Omental fat pad (tissue), 4 donors: ENCODE data around the gene PCDHGA10. TPM values are rescaled to one million over a fixed set of nuclear protein-coding genes. Genes with fewer than 3 reads are reported as not detected.

ENCODE experiments used
- ATAC-seq: fragments of 150-250 bp; one replicate; pipeline ENCODE4 v1.9.1; 2016; ENCODE audit warnings: mild to moderate bottlenecking, moderate library complexity; ENCODE audit not compliant: low FRiP score
- DNase-seq: peaks from one replicate; pipeline ENCODE4 v3.0.0-alpha.2; 2019; ENCODE audit warnings: low spot score
- CTCF ChIP-seq, 3 donors: fragments of 450-650 bp; IDR thresholded peaks; one replicate each; pipeline ENCODE4 v1.5.1; 2016 to 2017; ENCODE audit warnings: antibody characterized with exemption in 3 of 3, mild to moderate bottlenecking in 3 of 3, moderate library complexity in 2 of 3
- total RNA-seq, 4 donors: library from RNA; depleted of rRNA; stranded (reverse); fragments of >200 nt; gene quantifications; one replicate each; pipeline ENCODE4 v1.1.0, GENCODE V29; 2016

Gene PCDHGA10
- total RNA-seq, 4 donors from 2014 or later: 5.5 to 14.0 (median 6.8) TPM

GRCh38 chr5:141437221-141437620 lies 24.4 kb downstream of the PCDHGA10 start:
- no peak for DNase-seq
- no peak for TF ChIP-seq CTCF (IDR thresholded peaks at IDR 0.05)

GRCh38 chr5:141439411-141440141 lies 26.8 kb downstream of the PCDHGA10 start:
- DNase-seq (no peak), ATAC-seq (no peak)
- no peak for TF ChIP-seq CTCF (IDR thresholded peaks at IDR 0.05)

More at GRCh38 chr5:141437221-141437620, 24.4 kb downstream of the PCDHGA10 start:
- no peak for ATAC-seq

- ATAC-seq (no peak), DNase-seq (no peak)
- TF ChIP-seq CTCF (IDR thresholded peaks at IDR 0.05): no peak
Observed at GRCh38 chr5:141440341-141440740, 27.6 kb downstream of the PCDHGA10 start.

GRCh38 chr5:141441571-141442170 lies 28.9 kb downstream of the PCDHGA10 start:
- ATAC-seq: no peak

GRCh38 chr5:141465351-141465750 lies 52.6 kb downstream of the PCDHGA10 start:
- no peak for DNase-seq
- no peak for ATAC-seq
- no peak for TF ChIP-seq CTCF (IDR thresholded peaks at IDR 0.05)

More at GRCh38 chr5:141441571-141442170, 28.9 kb downstream of the PCDHGA10 start:
- no peak for DNase-seq
- TF ChIP-seq CTCF (IDR thresholded peaks at IDR 0.05): no peak

Other genes starting within 250 kb of the PCDHGA10 start
- gene PCDHB7, start 240.3 kb upstream of the PCDHGA10 start, total RNA-seq: 1 to 10 TPM in 3 of 4 donors, under 1 TPM in 1; 0.94 to 3.3 (median 1.5) TPM
- gene PCDHB8, start 235.2 kb upstream of the PCDHGA10 start, total RNA-seq: under 1 TPM; 0.44 to 0.63 (median 0.53) TPM
- 1 to 10 TPM; 2.3 to 6.1 (median 3.6) TPM for gene PCDHB16, start 230.6 kb upstream of the PCDHGA10 start, total RNA-seq
- 1 to 10 TPM; 1.3 to 4.7 (median 2.8) TPM for gene PCDHB9, start 225.8 kb upstream of the PCDHGA10 start, total RNA-seq
- gene PCDHB10, start 220.6 kb upstream of the PCDHGA10 start, total RNA-seq: 1 to 10 TPM in 3 of 4 donors, under 1 TPM in 1; 0.96 to 3.6 (median 1.2) TPM
- gene PCDHB11, start 213.4 kb upstream of the PCDHGA10 start, total RNA-seq: 1 to 10 TPM; 1.3 to 2.4 (median 1.7) TPM
- 1 to 10 TPM; 1.9 to 4.4 (median 2.5) TPM for gene PCDHB12, start 204.3 kb upstream of the PCDHGA10 start, total RNA-seq
- 1 to 10 TPM; 1.8 to 7.7 (median 3.0) TPM for gene PCDHB13, start 199.1 kb upstream of the PCDHGA10 start, total RNA-seq
- 1 to 10 TPM; 2.0 to 7.1 (median 3.1) TPM for gene PCDHB14, start 189.6 kb upstream of the PCDHGA10 start, total RNA-seq
- gene PCDHB15, start 167.6 kb upstream of the PCDHGA10 start, total RNA-seq: 1 to 10 TPM; 2.0 to 6.0 (median 3.3) TPM
- 1 to 10 TPM in 1 of 4 donors, under 1 TPM in 1, not detected in 2; 0.46 to 2.0 TPM for gene SLC25A2, start 108.9 kb upstream of the PCDHGA10 start, total RNA-seq
- 10 to 100 TPM; 43.7 to 57.8 (median 52.5) TPM for gene TAF7, start 92.2 kb upstream of the PCDHGA10 start, total RNA-seq
- gene PCDHGA1, start 82.5 kb upstream of the PCDHGA10 start, total RNA-seq: 1 to 10 TPM in 1 of 4 donors, under 1 TPM in 3; 0.12 to 2.2 (median 0.59) TPM
- gene PCDHGA2, start 74.2 kb upstream of the PCDHGA10 start, total RNA-seq: 1 to 10 TPM; 2.0 to 6.6 (median 4.0) TPM
- 1 to 10 TPM; 2.3 to 6.3 (median 2.8) TPM for gene PCDHGA3, start 69.2 kb upstream of the PCDHGA10 start, total RNA-seq
- gene PCDHGB1, start 62.9 kb upstream of the PCDHGA10 start, total RNA-seq: 1 to 10 TPM; 1.4 to 6.0 (median 2.2) TPM
- 1 to 10 TPM; 2.6 to 9.0 (median 3.9) TPM for gene PCDHGA4, start 58.0 kb upstream of the PCDHGA10 start, total RNA-seq
- 10 to 100 TPM in 1 of 4 donors, 1 to 10 TPM in 3; 2.5 to 15.3 (median 4.4) TPM for gene PCDHGB2, start 53.0 kb upstream of the PCDHGA10 start, total RNA-seq
- 10 to 100 TPM in 1 of 4 donors, 1 to 10 TPM in 3; 2.0 to 14.5 (median 3.3) TPM for gene PCDHGA5, start 48.8 kb upstream of the PCDHGA10 start, total RNA-seq
- gene PCDHGB3, start 42.7 kb upstream of the PCDHGA10 start, total RNA-seq: 10 to 100 TPM in 1 of 4 donors, 1 to 10 TPM in 3; 2.5 to 13.2 (median 3.9) TPM
- 1 to 10 TPM; 3.0 to 6.9 (median 4.6) TPM for gene PCDHGA6, start 39.1 kb upstream of the PCDHGA10 start, total RNA-seq
- 1 to 10 TPM; 1.1 to 9.0 (median 3.6) TPM for gene PCDHGA7, start 30.2 kb upstream of the PCDHGA10 start, total RNA-seq
- gene PCDHGB4, start 25.3 kb upstream of the PCDHGA10 start, total RNA-seq: 10 to 100 TPM in 1 of 4 donors, 1 to 10 TPM in 3; 2.4 to 14.5 (median 6.1) TPM
- 1 to 10 TPM in 3 of 4 donors, under 1 TPM in 1; 0.72 to 7.4 (median 2.2) TPM for gene PCDHGA8, start 20.4 kb upstream of the PCDHGA10 start, total RNA-seq
- gene PCDHGB5, start 15.0 kb upstream of the PCDHGA10 start, total RNA-seq: 10 to 100 TPM in 1 of 4 donors, 1 to 10 TPM in 3; 6.5 to 18.8 (median 8.9) TPM
- gene PCDHGA9, start 10.2 kb upstream of the PCDHGA10 start, total RNA-seq: 10 to 100 TPM in 1 of 4 donors, 1 to 10 TPM in 3; 5.0 to 14.8 (median 7.3) TPM
- 10 to 100 TPM in 1 of 4 donors, 1 to 10 TPM in 3; 4.2 to 12.6 (median 6.5) TPM for gene PCDHGB6, start 5.0 kb upstream of the PCDHGA10 start, total RNA-seq
- 10 to 100 TPM in 2 of 4 donors, 1 to 10 TPM in 2; 7.8 to 25.2 (median 10.2) TPM for gene PCDHGB7, start 4.7 kb downstream of the PCDHGA10 start, total RNA-seq
- gene PCDHGA11, start 8.1 kb downstream of the PCDHGA10 start, total RNA-seq: 10 to 100 TPM in 1 of 4 donors, 1 to 10 TPM in 3; 3.1 to 12.1 (median 5.3) TPM
- 10 to 100 TPM in 3 of 4 donors, 1 to 10 TPM in 1; 7.5 to 18.4 (median 14.2) TPM for gene PCDHGA12, start 17.5 kb downstream of the PCDHGA10 start, total RNA-seq
- gene PCDHGC3, start 63.0 kb downstream of the PCDHGA10 start, total RNA-seq: 10 to 100 TPM; 34.8 to 83.1 (median 41.9) TPM
- gene PCDHGC4, start 72.0 kb downstream of the PCDHGA10 start, total RNA-seq: 1 to 10 TPM; 1.5 to 4.1 (median 3.5) TPM
- gene PCDHGC5, start 76.1 kb downstream of the PCDHGA10 start, total RNA-seq: 1 to 10 TPM; 1.1 to 3.2 (median 2.1) TPM
- 10 to 100 TPM; 35.5 to 93.2 (median 47.9) TPM for gene DIAPH1, start 206.0 kb downstream of the PCDHGA10 start, total RNA-seq
- gene HDAC3, start 223.9 kb downstream of the PCDHGA10 start, total RNA-seq: 10 to 100 TPM; 31.5 to 50.6 (median 38.5) TPM
- 1 to 10 TPM; 1.0 to 4.3 (median 2.9) TPM for gene RELL2, start 224.0 kb downstream of the PCDHGA10 start, total RNA-seq
- gene FCHSD1, start 238.4 kb downstream of the PCDHGA10 start, total RNA-seq: 10 to 100 TPM; 11.2 to 19.7 (median 15.5) TPM